Suppressor macrophage treated with lipopolysaccharide for 1 hour (primary cell): ENCODE data around the gene CLECL1.

Source experiments
- DNase-seq, 3 donors: peaks; one replicate each; pipeline ENCODE4 v3.0.0-alpha.2; 2020 to 2022

Gene CLECL1

DNA sequence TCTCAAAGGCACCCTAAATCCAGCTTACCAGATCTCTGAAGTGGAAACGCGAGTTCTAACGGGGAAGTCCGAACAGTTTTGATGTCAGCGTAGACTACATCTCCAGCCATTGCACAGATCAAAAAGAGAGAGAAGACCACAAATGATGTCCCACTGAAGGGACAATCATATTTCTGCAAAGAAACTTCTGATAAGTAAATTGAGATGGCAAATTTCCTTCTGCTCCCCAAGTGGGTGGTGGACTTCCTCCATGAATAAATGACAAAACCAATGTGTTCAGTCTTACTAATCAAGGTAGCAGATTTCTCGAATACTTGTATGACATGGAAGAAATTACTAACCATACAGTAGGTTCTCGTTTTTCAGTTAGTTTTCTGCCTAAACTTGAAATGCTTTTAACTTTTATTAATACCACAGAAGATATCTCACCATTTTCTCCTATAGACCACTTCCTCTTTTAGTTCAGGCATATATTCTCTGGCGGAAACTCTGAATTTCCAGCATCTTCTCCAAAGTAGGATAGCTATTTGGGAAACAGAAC lies at the start of gene CLECL1:
TSS of gene CLECL1 (minus strand) at position 177 of the 541 bp plus-strand sequence.
- DNase-seq = peak; percentile 40 to 74 (median 53)

DNA sequence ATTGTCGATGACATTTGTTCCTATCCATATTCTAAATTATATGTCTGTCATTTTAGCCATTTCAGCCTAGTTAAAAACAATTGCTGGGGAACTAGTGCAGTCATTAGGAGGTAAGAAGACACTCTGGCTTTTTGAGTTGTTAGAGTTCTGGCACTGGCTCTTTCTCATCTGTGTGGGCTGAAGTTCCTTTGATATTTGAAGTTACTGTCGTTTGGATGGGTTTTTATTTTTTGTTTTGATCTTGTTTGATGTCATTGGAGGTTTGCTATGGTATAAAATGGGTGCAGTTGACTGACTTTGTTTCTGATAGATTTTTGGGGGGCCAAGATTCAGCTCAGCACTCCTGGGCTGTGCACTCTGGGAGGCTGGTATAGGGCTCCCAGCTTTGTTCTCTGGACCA lies 48.5 kb upstream of the CLECL1 start:
- DNase-seq = no peak

DNA sequence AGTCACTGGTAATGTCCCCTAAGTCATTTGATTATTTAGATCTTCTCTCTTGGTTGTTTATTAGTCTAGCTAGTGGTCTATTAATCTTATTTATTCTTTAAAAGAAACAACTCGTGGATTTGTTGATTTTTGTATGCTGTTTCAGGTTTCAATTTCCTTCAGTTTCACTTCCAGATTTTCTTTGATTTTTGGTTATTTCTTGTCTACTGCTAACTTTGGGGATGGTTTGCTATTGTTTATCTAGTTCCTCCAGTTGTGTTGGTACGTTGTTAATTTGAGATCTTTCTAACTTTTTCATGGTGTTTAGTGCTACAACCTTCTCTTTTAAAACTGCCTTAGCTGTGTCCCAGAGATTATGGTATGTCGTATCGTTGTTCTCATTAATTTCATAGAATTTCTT lies 46.3 kb upstream of the CLECL1 start:
- peak in 2 of 3 donors; percentile 30 to 36 for DNase-seq

DNA sequence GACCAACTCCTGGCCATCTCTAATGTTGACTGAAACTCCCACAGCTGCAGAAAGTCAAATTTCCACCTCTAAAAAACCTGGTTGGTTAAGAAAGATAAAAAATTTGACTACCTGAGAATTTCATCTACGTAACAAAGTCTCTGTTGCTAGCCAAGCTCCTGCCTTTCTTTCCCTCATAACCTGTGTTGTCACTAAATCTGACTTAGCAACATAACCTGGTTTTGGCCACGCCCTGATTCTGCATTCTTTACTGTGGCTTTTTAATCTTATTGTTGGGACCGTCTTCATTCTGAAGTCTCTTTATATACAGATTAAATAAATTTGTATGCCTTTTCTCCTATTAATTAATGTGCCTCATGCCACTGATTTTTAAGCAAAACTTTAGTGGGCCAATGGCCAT lies 43.9 kb upstream of the CLECL1 start:
- no peak for DNase-seq

DNA sequence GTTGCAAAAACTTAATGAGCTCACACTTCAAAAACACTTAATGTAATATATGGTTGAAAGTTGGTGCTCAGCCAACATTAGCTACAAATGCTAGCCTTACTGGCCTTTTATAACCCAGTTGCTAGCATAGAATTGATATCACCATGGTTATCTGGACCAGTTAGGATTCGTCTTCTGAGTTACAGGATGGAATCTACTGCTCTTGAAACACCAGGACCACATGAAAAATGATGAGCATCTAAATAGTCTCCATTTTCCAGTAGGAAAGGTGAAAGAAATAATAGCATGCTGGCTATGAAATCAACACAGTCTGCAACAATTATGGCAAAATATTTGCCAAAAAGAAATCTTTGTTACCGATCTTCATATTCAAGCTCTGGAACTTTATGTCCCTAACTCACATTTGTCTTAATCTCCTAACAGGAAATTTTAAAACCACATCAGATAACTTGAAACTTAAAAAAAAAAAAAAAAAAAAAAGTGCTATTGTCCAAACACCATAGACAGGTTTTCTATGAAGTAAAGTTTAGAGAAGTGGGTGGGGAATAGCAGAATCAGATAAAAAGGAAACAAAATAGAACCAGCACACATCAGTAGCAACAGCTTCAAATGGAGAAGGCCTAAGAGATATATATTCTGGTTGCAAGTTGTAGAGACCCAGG lies 40.5 kb upstream of the CLECL1 start:
- DNase-seq = no peak

DNA sequence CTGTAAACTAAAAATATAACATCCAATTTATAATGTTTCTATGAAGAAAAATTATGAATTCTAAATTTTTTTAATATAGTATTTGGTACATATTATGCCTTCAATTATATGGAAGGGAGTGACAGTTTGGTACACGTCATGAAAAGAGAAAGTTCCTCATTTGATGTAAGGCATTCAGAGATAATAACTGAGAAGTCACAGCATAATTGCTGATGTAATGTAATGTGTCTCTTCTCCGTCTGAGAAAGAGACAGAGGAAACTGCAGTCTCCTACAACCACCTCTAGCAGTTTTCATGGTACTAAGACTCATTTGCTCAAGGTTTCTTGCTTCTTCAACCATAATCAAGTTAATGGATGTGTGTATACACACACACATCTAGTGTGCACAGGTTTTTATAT lies 30.1 kb upstream of the CLECL1 start:
- peak; percentile 48 to 85 (median 75) for DNase-seq

DNA sequence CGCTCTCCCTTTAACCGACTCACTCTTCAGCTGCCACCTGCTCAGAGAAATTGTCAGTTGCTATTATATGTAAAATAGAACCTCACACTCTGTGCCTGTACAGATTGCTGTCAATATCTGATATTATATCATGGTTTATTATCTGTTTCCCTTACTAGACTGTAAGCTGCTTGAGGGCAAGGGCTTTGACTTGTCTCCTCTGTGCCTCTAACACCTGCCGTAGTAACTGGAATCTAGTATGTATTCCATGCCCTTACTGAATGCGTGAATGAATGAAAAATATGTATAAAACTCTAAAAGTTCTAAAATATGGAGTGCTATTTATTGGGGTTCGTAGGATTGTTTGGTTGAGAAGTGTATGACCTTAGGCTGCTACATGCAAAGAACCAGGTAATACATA lies 29.5 kb upstream of the CLECL1 start:
- DNase-seq = no peak

DNA sequence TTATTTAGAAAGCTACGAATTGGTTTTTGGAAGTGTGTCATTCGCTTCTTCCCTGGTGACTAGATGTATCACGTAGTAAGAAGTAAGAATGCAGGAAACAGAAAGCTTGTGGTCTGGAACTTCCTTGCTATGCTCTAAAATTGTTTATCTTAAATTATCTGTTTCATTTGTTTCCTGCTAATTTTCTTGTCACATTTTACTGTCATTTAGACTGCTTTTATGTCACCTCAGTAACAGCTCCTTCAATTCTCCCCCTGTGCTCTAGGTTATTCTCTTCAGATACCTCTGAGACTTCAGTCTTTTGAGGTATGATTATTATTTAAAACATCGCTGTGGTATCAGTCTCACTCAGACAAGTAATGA lies 28.5 kb upstream of the CLECL1 start:
- DNase-seq = peak; percentile 51 to 89 (median 75)

DNA sequence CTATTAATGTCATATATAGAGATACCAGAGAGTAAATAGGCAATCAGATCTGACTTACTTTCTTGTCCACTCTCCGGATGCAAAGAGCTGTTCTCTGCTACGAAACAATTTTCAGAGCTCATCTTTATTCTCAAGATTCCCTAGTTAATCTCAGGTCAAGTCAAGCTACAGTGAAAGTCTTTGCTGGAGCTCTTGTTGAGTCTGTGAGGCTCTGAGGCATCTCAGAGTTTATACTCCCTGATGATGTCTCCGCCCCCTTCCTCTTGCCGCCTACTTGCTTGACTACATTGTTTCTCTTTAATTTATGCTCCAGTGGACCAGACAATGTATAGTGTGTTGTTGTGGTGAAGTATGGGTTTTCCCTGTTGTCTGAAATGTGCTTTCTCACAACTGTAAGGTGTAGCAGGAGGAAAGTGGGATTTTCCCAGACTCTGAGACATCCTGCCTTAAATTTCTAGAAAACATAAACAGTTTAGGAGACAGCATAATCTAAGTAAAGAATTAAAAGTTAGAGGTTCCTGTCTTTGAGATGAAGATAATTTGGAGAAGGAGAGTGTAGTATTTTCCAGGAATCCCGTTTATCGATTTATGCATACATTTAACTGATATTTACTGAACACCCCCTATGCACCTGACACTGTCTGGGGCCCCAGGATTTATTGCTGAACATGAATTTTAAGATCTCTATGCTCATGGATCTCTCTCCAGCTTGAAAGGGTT lies 28.0 kb upstream of the CLECL1 start, which contains the start of gene CD69:
TSS of gene CD69 (minus strand) at position 203 of the 720 bp plus-strand sequence. CDS start at position 122, 81 bp downstream.
- DNase-seq = peak; percentile 77 to 88 (median 78)

DNA sequence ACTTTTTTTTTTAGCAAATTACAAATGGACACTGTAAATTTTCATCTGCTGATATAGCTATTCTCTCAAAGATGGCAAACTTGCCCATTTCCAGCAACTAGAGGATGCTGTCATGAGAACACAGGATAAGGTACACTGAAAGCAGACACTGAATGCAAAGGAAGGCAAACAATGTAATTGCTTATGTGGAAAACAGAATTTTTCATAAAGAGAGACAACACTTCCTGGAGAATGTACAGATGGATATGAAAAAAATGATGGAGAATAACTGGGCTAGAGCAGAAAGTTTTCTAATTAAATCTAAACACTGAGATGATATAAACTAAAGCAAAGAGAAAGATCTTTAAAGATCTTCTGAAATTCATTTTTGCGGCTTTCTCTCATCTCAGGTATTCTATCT lies 27.2 kb upstream of the CLECL1 start:
- DNase-seq = no peak

DNA sequence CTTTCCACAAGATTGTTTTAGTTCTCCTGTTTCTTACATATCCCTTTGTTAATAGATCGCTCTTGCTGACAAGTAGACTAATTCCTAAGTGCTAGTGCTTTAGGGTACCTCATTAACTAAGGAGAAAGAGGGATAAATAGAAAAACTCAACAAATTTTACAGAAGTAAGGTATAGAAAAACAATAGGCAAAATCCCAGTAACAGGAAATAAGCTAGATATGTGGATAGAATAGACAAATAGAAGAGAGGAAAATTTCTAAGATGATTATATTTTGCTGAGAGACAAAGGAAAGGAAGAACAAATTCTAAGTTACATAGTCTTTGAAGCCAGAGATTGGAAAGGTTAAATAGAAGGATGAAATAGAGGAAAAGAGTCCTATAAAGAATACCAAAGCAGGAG lies 26.8 kb upstream of the CLECL1 start:
- no peak for DNase-seq

DNA sequence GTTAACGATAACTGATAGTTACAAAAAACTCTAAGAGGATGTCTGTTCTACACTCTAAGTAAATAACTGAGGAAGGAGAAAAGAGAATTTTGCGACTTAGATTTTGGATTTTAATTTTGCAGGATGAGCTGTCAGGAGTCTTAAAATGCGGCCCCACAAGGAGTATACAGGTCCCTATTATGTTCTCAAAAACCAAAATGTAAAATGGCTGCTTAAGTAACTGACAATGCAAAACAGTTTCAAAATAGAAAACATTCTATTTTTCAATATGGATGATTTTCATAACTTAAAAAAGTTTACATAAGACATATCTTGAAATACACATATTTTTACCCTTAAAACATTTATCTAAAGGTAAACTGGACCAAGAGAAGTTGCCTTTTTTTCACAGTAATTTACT lies 25.2 kb upstream of the CLECL1 start:
- no peak for DNase-seq

DNA sequence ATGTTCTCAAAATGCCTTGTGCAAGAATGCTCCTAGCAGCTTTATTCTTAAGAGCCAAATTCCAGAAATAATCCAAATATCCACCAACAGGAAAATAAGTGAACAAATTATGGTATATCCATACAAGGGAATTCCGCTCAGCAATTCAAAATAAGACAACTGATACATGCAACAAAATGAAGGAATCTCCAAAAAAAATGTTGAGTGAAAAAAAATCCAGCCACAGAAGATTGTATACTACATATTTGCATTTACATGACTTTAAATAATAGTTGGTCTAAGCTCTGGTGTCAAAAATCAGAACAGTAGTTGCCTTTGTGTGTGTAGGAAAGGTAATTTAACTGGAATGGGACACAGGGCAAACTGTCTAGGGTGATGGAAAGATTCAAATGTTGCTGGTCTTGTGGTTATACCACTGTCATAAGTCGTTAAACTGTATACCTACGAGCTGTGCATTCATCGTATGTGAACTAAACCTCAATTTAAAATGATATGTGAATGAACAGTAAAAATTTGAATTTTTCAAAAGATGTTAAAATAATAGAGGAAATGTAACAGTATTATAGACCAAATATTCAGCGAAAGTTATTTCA lies 24.6 kb upstream of the CLECL1 start:
- no peak for DNase-seq

DNA sequence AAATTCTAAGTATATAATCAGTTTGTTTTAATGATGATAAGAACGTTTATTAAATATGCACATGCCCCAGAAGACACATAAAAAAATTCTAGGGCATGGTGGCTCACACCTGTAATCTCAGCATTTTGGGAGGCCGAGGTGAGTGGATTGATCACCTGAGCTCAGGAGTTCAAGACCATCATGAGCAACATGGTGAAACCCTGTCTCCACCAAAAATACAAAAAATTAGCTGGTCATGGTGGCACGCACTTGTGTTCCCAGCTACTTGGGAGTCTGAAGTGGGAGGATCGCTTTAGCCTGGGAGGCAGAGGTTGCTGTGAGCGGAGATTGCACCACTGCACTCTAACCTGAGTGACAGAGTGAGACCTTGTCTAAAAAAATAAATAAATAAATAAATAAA lies 23.8 kb upstream of the CLECL1 start:
- DNase-seq = no peak

DNA sequence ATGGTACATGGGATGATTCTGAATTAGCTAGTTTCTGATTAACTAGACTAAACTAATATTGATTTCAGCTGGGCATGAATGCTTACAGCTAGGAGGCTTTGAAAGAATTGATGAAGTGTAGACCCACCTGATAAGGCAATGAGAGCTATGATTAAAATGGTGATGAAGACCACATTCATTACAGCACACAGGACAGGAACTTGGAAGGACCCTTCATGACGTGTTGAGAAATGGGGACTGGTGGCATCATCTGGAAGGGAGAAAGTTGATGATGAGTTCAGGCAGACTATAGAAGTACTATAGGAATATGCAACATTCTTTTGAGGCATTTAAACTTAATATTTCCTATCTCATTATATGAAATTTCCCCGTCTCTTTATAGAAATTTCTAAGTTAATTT lies 23.3 kb upstream of the CLECL1 start:
- no peak for DNase-seq

DNA sequence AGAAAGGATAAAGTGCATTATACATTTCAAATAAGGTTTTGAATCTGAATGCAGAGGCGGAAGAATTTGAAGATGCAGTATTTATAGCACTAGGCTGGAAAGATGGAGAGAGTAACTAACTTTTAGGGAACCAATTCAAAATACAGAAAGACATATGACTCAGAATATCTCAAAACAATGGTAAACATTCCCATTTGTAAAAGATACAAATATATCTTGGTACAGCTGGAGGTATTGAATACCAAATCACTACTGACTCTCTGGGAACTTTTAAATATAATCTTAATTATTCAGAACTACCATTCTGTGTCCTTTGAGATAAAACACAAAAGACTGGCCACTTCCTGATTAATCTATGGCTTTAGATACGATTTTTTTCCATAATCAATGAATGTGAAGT lies 22.7 kb upstream of the CLECL1 start:
- no peak for DNase-seq

DNA sequence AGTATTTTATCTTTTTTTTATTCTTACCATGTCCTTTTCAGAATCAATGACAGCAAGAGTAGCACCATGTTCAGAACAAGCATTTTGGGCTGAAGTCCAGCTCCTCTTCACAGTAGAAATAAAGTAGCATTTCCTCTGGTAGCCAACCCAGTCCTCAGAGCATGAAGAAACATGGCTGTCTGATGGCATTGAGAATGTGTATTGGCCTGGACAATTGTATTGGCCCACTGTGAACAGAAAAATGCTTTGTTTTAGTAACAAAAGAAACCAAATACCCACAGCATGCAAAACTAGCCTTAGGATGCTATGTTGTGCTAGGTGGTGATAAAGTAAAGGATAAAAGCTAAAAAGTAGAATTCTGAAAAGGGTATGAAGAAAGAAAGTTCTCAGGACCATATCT lies 22.1 kb upstream of the CLECL1 start:
- no peak for DNase-seq

DNA sequence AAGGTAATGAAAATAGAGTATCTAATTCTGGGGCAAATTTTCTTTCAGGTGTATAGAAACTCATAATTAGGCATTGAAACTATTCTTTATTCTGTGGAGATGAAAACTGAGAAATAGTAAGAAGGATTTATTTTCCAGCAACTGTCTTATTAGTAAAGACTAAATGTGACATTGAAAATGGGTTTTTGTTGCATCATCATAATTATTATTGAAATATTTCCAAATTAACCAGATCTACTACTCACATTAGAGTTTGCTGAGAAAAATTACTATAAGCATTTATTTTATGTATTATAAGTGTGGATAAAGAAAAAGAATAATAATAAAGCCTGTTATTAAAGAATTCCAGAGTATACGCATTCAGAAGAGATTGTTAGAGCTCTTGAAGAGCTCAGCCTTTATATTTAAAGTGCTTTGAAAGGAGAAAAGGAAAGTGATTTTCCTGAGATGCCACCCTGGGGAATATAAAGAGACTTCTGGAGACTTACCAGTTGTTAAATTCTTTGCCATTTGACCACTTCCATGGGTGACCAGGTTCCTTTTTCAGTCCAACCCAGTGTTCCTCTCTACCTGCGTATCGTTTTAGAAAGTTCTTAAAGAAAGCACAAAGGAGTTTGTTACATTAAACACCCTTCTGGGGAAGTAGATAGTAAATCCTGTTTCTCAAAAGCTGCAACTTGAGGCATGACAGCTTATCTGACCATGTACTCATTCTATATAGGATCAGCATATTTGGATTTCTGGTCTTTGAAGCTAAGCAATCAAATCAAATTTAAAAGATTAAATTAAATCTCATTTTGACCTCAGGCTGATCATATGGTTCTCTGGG lies 21.4 kb upstream of the CLECL1 start:
- no peak for DNase-seq

DNA sequence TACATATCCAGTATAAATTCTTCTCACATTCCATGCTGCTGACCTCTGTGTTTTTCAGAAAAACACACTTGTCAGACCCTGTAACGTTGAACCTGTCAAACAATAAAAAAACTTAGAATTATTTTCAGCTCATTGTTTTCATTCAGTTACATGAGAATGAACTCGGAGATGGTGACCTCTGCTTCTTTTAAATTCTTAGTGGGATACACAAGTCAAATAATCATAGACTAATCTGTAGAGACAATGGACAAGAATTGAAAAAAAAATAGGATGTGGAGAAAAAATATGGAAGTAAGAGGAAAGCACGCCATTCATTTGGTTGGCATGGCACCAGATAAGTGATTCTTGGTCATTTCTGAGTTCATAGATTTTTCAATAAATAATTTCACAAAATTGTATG lies 20.6 kb upstream of the CLECL1 start:
- no peak for DNase-seq

DNA sequence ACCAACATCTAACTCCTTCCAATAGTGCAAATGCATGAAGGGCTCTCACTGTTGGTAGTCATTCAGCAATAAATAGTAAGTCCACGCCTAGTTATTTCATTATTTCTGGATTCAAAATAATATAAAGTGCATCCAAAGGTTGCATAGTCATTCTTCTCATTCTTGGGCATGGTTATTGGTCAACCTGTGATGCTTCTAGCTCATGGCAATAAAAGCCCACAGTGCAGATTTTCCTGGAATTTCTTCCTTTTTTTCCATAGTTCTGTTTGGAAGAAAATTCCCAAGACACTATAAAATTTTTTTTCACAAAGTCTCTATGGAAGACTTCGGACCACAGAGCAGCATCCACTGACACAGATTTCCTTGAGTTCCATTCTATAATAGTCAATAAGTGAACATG lies 20.2 kb upstream of the CLECL1 start:
- DNase-seq = no peak

DNA sequence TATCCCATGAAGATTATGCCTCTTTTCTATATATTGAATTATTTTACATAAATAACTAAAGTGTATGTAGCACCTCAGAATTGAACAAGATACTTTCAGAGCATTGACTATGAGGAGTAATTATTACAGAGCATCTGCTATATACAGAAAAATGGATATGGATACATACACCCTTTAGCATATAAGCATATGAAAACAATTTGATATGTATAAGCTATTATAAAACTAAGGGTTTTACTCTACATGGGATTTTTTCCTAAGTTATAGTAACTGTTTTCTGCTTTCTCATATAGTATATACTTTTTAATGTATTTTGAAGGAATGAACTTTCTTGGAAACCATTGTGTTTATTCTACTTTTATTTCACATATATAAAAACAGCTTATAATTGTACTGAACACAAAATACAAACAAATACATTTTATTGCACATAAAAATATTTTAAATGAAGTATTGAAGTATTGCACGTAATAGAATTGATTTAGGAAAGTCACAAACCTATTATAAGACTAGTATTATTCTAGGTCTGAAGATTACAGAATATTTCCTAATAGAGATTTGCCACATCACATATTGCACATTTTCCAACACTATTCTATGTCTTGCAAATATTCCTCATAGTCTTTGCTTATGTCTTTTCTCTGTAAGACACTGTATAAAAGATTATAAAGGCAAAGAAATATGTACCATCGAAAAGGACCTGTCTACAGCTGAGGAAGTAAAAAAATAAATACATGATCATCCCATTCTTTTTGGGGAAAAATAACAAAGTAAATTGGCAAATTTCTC lies 19.4 kb upstream of the CLECL1 start:
- DNase-seq = no peak
